ENCODE data around the gene FCAMR. TPM values are rescaled to one million over a fixed set of nuclear protein-coding genes. Genes with fewer than 3 reads are reported as not detected.
"Not testable (repeated sequence)": the region's sequence is repeated elsewhere in the genome, so short reads cannot be mapped to it uniquely, and the experiment has no call there.

Gene FCAMR
- total RNA-seq, 2 donors from 2014 or later, result not detected

DNA sequence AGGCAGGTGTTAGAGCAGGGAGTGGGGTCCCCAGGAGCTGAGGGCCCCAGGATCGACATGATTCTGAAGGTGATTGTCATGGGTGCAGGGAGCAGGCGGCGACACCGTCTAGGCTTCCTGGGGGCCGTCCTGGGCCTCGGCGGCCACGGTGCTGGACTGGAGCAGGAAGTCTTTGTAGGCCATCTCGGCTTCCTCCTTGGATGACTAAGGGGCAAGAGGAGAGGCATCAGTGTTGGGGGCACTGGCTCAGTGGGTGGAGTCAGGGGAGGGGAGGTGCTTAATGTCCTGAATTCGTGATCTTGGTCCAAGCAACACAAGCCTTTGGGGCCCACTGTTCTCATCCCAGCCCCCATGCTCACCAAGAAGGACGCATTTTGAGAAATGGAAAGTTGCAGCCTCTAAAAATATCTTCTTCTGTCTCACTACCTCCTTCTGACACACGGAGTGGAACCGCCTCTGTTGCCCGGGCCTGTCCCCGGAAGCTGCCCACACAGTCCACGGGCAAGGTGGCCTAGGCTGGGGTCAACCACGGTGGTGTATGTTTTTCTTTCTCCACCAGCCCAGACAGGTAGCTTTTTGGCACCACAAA is 40.0 kb downstream of the FCAMR start:
- Histone ChIP-seq H3K4me1 (no peaks in the 10 kb centered on the region), H3K4me3 (no peak overlapping the region), H3K9me3 (no peaks in the 10 kb centered on the region), H3K36me3 (no peaks in the 10 kb centered on the region), H3K27me3 (no peaks in the 10 kb centered on the region), H3K27ac (no peak overlapping the region)
- DNase-seq (ENCODE audit: low spot score), result no peak
- TF ChIP-seq, protein P1, sequence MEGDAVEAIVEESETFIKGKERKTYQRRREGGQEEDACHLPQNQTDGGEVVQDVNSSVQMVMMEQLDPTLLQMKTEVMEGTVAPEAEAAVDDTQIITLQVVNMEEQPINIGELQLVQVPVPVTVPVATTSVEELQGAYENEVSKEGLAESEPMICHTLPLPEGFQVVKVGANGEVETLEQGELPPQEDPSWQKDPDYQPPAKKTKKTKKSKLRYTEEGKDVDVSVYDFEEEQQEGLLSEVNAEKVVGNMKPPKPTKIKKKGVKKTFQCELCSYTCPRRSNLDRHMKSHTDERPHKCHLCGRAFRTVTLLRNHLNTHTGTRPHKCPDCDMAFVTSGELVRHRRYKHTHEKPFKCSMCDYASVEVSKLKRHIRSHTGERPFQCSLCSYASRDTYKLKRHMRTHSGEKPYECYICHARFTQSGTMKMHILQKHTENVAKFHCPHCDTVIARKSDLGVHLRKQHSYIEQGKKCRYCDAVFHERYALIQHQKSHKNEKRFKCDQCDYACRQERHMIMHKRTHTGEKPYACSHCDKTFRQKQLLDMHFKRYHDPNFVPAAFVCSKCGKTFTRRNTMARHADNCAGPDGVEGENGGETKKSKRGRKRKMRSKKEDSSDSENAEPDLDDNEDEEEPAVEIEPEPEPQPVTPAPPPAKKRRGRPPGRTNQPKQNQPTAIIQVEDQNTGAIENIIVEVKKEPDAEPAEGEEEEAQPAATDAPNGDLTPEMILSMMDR (IDR thresholded peaks at IDR 0.05), result no peak

DNA sequence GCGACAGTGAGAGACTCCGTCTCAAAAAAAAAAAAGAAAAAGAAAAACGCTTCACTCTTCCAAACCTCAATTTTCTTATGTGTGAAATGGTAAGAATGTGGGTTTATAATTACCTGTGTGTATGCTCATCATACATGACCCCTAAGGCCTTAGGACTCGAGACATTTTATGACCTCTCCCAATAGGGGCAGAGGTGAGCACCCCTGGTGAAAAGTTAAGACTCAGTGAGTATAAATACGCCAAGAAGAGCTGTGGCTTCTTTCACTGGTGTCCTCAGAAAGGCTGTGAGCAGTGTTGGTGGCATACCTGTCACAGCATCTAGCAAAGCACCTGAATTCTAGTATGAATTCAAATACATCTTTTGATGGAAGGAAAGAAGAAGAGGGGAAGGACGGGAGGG is 40.7 kb downstream of the FCAMR start:
- TF ChIP-seq, protein P1 (IDR thresholded peaks at IDR 0.05), result no peak
- Histone ChIP-seq H3K36me3 (no peaks in the 10 kb centered on the region), H3K27ac (no peak overlapping the region), H3K9me3 (no peaks in the 10 kb centered on the region), H3K4me1 (no peaks in the 10 kb centered on the region), H3K4me3 (no peak overlapping the region), H3K27me3 (no peaks in the 10 kb centered on the region)
- no peak for DNase-seq (ENCODE audit: low spot score)

DNA sequence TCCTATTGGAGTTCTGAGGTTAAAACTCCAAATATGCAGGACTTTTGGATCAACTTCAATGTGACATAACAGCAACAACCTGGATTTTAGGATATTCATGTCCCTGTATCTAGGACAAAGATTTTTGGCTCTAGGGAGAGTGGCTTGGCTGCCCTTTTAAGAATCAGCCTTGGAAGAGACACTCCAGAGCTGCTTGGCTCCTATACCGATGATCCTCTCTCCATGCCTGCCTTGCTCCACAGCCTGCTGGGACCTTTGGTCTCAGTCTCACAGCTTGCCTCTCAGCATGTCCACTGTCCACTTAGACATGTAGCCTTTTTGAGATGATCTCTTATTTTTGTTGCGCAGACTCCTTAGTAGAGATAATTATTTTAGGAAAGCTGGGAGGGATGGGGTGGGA is 44.0 kb downstream of the FCAMR start:
- H3K4me1 ChIP-seq, result peaks cover 0 to 4% of the 10 kb centered on the region in 2 donors
- TF ChIP-seq, protein P1 (IDR thresholded peaks at IDR 0.05), result no peak
- no peak for DNase-seq (ENCODE audit: low spot score)

DNA sequence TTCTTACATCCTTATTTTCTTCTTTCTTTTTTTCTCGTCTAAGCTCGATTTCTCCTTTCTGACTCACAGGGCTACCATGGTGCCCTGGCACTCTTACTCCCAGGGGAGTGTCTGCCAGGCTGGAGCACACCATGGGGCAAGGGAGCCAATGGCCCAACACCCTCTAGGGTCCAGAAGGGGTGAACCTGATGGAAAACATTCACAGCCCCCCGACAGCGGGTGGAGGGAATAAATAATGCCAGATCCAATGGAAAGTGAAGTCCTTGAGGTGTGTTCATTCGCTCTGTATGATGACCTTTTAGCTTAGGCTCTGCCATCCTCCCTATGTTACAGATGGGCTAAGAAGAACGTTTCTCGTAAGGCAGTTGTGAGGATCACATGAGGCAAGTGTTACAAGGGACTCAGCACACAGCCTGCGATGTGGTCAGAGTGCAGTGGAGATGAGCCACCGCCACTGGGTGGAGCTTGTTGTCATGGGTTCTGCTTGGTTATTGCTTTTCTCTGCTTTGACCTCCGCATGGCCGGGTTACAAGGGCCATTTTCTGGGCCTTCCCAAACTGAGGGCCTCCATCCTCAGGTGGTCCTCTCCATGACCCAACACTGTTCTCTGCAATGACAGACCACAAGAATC is 45.0 kb downstream of the FCAMR start:
- TF ChIP-seq, protein P1 (IDR thresholded peaks at IDR 0.05), result no peak
- H3K27me3 ChIP-seq, result no peaks in the 10 kb centered on the region
- H3K36me3 ChIP-seq, result no peaks in the 10 kb centered on the region
- no peak overlapping the region for H3K4me3 ChIP-seq
- no peak for DNase-seq (ENCODE audit: low spot score)
- no peak overlapping the region for H3K27ac ChIP-seq
- no peaks in the 10 kb centered on the region for H3K9me3 ChIP-seq
- H3K4me1 ChIP-seq, result peaks cover 0 to 4% of the 10 kb centered on the region in 2 donors

More for the DNA sequence above, 44.0 kb downstream of the FCAMR start:
- no peak overlapping the region for H3K27ac ChIP-seq
- H3K9me3 ChIP-seq, result no peaks in the 10 kb centered on the region
- no peak overlapping the region for H3K4me3 ChIP-seq
- no peaks in the 10 kb centered on the region for H3K27me3 ChIP-seq
- H3K36me3 ChIP-seq, result no peaks in the 10 kb centered on the region

DNA sequence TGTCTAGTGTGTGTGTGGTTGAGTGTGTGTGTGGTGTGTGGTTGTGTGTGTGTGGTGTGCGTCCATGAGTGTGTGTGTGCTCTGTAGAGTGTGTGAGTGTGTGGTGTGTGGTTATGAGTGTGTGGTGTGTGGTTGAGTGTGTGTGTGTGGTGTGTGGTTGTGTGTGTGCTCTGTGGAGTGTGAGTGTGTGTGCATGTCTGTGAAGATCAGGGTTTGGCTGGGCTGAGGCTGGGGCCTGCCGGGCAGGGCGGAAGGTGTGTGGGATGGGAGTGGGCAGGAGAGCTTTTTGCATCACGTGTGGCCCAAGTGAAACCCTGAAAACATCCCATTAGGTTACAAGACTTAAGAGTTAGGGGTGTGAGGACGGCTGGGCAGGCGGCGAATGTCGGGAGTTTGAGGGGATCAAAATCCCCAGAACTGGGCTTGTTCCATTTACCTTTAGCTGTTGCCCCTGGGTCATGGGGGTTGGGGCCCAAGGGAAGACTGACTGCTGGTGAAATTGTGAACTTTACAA is 45.6 kb downstream of the FCAMR start:
- no peaks in the 10 kb centered on the region for H3K36me3 ChIP-seq
- TF ChIP-seq, protein P1 (IDR thresholded peaks at IDR 0.05), result no peak
- H3K4me1 ChIP-seq, result peaks cover 0 to 4% of the 10 kb centered on the region in 2 donors
- no peak for DNase-seq (ENCODE audit: low spot score)
- no peak overlapping the region for H3K4me3 ChIP-seq
- H3K9me3 ChIP-seq, result no peaks in the 10 kb centered on the region
- no peaks in the 10 kb centered on the region for H3K27me3 ChIP-seq
- no peak overlapping the region for H3K27ac ChIP-seq

DNA sequence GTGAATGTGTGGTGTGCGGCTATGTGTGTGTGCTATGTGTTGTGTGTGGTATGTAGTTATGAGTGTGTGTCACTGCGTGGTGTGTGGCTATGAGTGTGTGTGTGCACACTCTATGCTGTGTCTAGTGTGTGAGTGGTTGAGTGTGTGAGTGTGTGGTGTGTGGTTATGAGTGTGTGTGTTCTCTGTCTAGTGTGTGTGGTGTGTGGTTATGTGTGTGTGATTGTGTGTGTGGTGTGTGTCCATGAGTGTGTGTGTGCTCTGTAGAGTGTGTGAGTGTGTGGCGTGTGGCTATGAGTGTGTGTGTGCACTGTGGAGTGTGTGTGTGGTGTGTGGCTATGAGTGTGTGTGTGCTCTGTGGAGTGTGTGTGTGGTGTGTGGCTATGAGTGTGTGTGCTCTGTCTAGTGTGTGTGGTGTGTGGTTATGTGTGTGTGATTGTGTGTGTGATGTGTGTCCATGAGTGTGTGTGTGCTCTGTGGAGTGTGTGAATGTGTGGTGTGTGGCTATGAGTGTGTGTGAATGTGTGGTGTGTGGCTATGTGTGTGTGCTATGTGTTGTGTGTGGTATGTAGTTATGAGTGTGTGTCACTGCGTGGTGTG is 46.2 kb downstream of the FCAMR start:
- not testable (repeated sequence) for H3K4me1 ChIP-seq; H3K36me3 ChIP-seq; H3K27me3 ChIP-seq; H3K4me3 ChIP-seq; H3K9me3 ChIP-seq; DNase-seq (ENCODE audit: low spot score); H3K27ac ChIP-seq
